ENCODE measurements around the gene ARHGAP12. TPM values are rescaled to one million over a fixed set of nuclear protein-coding genes. Genes with fewer than 3 reads are reported as not detected.

The ARHGAP12 gene, protein sequence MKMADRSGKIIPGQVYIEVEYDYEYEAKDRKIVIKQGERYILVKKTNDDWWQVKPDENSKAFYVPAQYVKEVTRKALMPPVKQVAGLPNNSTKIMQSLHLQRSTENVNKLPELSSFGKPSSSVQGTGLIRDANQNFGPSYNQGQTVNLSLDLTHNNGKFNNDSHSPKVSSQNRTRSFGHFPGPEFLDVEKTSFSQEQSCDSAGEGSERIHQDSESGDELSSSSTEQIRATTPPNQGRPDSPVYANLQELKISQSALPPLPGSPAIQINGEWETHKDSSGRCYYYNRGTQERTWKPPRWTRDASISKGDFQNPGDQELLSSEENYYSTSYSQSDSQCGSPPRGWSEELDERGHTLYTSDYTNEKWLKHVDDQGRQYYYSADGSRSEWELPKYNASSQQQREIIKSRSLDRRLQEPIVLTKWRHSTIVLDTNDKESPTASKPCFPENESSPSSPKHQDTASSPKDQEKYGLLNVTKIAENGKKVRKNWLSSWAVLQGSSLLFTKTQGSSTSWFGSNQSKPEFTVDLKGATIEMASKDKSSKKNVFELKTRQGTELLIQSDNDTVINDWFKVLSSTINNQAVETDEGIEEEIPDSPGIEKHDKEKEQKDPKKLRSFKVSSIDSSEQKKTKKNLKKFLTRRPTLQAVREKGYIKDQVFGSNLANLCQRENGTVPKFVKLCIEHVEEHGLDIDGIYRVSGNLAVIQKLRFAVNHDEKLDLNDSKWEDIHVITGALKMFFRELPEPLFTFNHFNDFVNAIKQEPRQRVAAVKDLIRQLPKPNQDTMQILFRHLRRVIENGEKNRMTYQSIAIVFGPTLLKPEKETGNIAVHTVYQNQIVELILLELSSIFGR
- 25.2 and 29.1 TPM in 2 replicates for total RNA-seq
- 12.7 and 18.7 TPM in 2 replicates for polyA plus RNA-seq

- peak; percentile 91 for DNase-seq (ENCODE audit: low read depth in 1 of 2, low spot score in 1 of 2)
- Histone ChIP-seq H3K4me3 (peak within 1 kb of the TSS; percentile 69), H3K27me3 (no peaks in the 10 kb centered on the region), H3K36me3 (no peaks in the 10 kb centered on the region), H3K27ac (peak within 1 kb of the TSS; percentile 98), H3K9me3 (ENCODE audit: low read depth) (no peaks in the 10 kb centered on the region), H3K4me1 (ENCODE audit: low read depth) (peaks cover 24% of the 10 kb centered on the region)
- TF ChIP-seq, protein P1, sequence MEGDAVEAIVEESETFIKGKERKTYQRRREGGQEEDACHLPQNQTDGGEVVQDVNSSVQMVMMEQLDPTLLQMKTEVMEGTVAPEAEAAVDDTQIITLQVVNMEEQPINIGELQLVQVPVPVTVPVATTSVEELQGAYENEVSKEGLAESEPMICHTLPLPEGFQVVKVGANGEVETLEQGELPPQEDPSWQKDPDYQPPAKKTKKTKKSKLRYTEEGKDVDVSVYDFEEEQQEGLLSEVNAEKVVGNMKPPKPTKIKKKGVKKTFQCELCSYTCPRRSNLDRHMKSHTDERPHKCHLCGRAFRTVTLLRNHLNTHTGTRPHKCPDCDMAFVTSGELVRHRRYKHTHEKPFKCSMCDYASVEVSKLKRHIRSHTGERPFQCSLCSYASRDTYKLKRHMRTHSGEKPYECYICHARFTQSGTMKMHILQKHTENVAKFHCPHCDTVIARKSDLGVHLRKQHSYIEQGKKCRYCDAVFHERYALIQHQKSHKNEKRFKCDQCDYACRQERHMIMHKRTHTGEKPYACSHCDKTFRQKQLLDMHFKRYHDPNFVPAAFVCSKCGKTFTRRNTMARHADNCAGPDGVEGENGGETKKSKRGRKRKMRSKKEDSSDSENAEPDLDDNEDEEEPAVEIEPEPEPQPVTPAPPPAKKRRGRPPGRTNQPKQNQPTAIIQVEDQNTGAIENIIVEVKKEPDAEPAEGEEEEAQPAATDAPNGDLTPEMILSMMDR (IDR thresholded peaks at IDR 0.05; ENCODE audit: low read depth, low read length): peak; percentile 1
Measured at GRCh38 chr10:31928549-31929260, at the start of gene ARHGAP12. Gene ARHGAP12, minus strand, starts transcription at chr10:31928831. Its CDS starts 19,976 bp downstream, at chr10:31908855.

DNA sequence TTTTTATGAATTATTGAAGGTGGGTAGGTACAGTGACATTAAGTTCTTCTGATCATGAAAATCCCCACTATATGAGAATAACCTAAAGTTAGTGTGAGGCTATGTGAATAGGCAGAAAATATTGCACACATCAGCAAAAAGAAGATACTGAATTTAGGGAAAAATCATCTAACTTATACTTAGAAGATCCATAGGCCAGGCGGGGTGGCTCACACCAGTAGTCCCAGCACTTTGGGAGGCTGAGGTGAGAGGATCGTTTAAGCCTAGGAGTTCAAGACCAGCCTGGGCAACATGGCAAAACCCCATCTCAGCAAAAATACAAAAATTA lies 49.5 kb upstream of the ARHGAP12 start:
- no peak overlapping the region for H3K27ac ChIP-seq

DNA sequence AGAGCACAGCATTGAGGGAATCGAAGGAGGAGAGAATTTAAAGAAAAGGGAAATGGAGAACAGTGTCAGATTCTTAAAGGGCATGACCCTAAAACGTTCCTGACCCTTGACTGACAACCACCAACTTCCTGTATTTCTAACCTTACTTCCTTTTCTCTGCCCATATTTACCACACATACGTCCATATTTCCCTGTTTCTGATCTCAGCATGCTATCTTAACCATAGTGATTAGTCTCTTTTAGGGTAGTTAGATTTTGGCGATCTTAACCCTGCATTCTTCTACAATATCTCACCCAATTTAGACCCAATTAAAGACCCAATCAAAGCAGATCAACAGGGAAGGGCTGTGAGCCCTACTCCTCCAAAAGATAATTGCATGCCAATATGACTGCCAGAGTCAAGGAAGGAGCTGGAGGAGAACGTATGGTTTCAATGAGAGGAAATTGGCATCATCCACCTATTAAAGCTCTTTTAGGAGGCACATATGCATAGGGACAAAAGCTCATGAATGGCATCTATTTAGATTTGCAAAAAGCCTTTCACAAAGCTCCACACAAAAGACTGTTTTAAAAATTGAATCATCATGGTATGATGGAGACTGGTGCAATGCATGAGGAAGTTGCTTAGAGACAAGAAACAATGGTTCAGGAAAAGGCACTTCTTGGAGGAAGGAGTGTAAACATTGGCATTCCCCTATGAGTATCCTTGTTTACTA lies 49.0 kb upstream of the ARHGAP12 start:
- H3K36me3 ChIP-seq: no peaks in the 10 kb centered on the region
- H3K4me1 ChIP-seq (ENCODE audit: low read depth): no peaks in the 10 kb centered on the region
- no peak overlapping the region for H3K27ac ChIP-seq
- H3K27me3 ChIP-seq: no peaks in the 10 kb centered on the region
- peak in 1 of 2 donors; percentile 59 for DNase-seq (ENCODE audit: low read depth in 1 of 2, low spot score in 1 of 2)
- no peaks in the 10 kb centered on the region for H3K9me3 ChIP-seq (ENCODE audit: low read depth)
- TF ChIP-seq, protein P1 (IDR thresholded peaks at IDR 0.05; ENCODE audit: low read depth, low read length): no peak
- no peak overlapping the region for H3K4me3 ChIP-seq

More for the DNA sequence above, 49.5 kb upstream of the ARHGAP12 start:
- TF ChIP-seq, protein P1 (IDR thresholded peaks at IDR 0.05; ENCODE audit: low read depth, low read length): no peak
- Histone ChIP-seq H3K36me3 (no peaks in the 10 kb centered on the region), H3K4me1 (ENCODE audit: low read depth) (no peaks in the 10 kb centered on the region), H3K4me3 (no peak overlapping the region), H3K9me3 (ENCODE audit: low read depth) (no peaks in the 10 kb centered on the region), H3K27me3 (no peaks in the 10 kb centered on the region)
- no peak for DNase-seq (ENCODE audit: low read depth in 1 of 2, low spot score in 1 of 2)

- Histone ChIP-seq H3K27ac (no peak overlapping the region), H3K27me3 (no peaks in the 10 kb centered on the region)
- DNase-seq (ENCODE audit: low read depth in 1 of 2, low spot score in 1 of 2): no peak
Measured at GRCh38 chr10:31975157-31975765, 46.6 kb upstream of the ARHGAP12 start.

More at GRCh38 chr10:31975157-31975765, 46.6 kb upstream of the ARHGAP12 start:
- TF ChIP-seq, protein P1 (IDR thresholded peaks at IDR 0.05; ENCODE audit: low read depth, low read length): no peak
- no peak overlapping the region for H3K4me3 ChIP-seq
- H3K36me3 ChIP-seq: no peaks in the 10 kb centered on the region
- H3K9me3 ChIP-seq (ENCODE audit: low read depth): no peaks in the 10 kb centered on the region
- H3K4me1 ChIP-seq (ENCODE audit: low read depth): no peaks in the 10 kb centered on the region
